Fibroblast of the aortic adventitia (primary cell): ENCODE data around the gene GRAMD1B. TPM values are rescaled to one million over a fixed set of nuclear protein-coding genes. Genes with fewer than 3 reads are reported as not detected.
A peak's percentile ranks its signal among the peaks of the same experiment; 100 is the strongest.

Experiments
- DNase-seq: peaks from one replicate; pipeline ENCODE4 v3.0.0-alpha.2; 2010; ENCODE audit warnings: low read depth
- H3K4me3 ChIP-seq: 2 replicates; pipeline ENCODE4 v1.5.1; 2011; ENCODE audit warnings: low read depth, mild to moderate bottlenecking, control low read depth, low read length, moderate library complexity
- CTCF ChIP-seq: IDR thresholded peaks from 2 replicates; pipeline ENCODE4 v1.5.1; 2011; ENCODE audit warnings: mild to moderate bottlenecking, low read length, control low read depth, inconsistent platforms; ENCODE audit not compliant: insufficient read depth
- total RNA-seq: library from RNA; depleted of rRNA; stranded (reverse); fragments of >200 nt; gene quantifications from 2 replicates; pipeline ENCODE4 v1.2.3, GENCODE V29; 2012; ENCODE audit warnings: low replicate concordance

The GRAMD1B gene
- total RNA-seq, 1 donor: 11.0 TPM

GRCh38 chr11:123480290-123480815 is 50.3 kb downstream of the GRAMD1B start:
- no peak for DNase-seq

GRCh38 chr11:123480882-123481281 is 50.8 kb downstream of the GRAMD1B start:
- no peak for TF ChIP-seq CTCF
- no peak overlapping the region for H3K4me3 ChIP-seq
- DNase-seq: no peak

More at GRCh38 chr11:123480290-123480815, 50.3 kb downstream of the GRAMD1B start:
- no peak for TF ChIP-seq CTCF
- no peak overlapping the region for H3K4me3 ChIP-seq

GRCh38 chr11:123481640-123482039 is 51.6 kb downstream of the GRAMD1B start:
- DNase-seq: no peak
- no peak overlapping the region for H3K4me3 ChIP-seq
- TF ChIP-seq CTCF: no peak

GRCh38 chr11:123482218-123482617 is 52.1 kb downstream of the GRAMD1B start:
- no peak for TF ChIP-seq CTCF
- DNase-seq: no peak
- H3K4me3 ChIP-seq: no peak overlapping the region

- no peak for TF ChIP-seq CTCF
- DNase-seq: peak; percentile 45
- no peak overlapping the region for H3K4me3 ChIP-seq
These were observed 53.0 kb downstream of the GRAMD1B start for GRCh38 chr11:123483058-123483457.

GRCh38 chr11:123483466-123483865 is 53.4 kb downstream of the GRAMD1B start:
- H3K4me3 ChIP-seq: no peak overlapping the region
- TF ChIP-seq CTCF: no peak
- DNase-seq: peak; percentile 42

GRCh38 chr11:123484448-123484847 is 54.4 kb downstream of the GRAMD1B start:
- H3K4me3 ChIP-seq: no peak overlapping the region
- no peak for DNase-seq

More at GRCh38 chr11:123484448-123484847, 54.4 kb downstream of the GRAMD1B start:
- no peak for TF ChIP-seq CTCF
